K562 (cell line): Measurements from ENCODE around the gene TMED7. TPM values are rescaled to one million over a fixed set of nuclear protein-coding genes. Genes with fewer than 3 reads are reported as not detected.

ENCODE experiments used
- ATAC-seq: fragments of 200-7000 bp; cut with Tn5 transposase; 3 replicates; pipeline ENCODE4 v1.9.1; 2020; ENCODE audit warnings: moderate library complexity
- BruUV-seq: library from RNA; stranded (reverse); fragments of 400-500 nt; replicated peaks from 2 replicates; lab custom pipeline; 2021; lab: Mats Ljungman, UMichigan
- CTCF ChIA-PET: fragments of 300-600 bp; formaldehyde crosslinking; extraction: SDS; loops from one replicate; lab custom pipeline; 2021; ENCODE audit warnings: low intra/inter-chr PET ratio; lab: Yijun Ruan, JAX
- POLR2A ChIA-PET: fragments of 300-600, 350-650 bp; sonication (Branson Sonifier 250); formaldehyde crosslinking; extraction: SDS; loops from one replicate; lab custom pipeline; 2021; ENCODE audit warnings: antibody characterized with exemption, inconsistent platforms; lab: Yijun Ruan, JAX
- DNase-seq, 4 experiments: peaks; one replicate each; pipeline versions ENCODE4 v3.0.0 to v3.0.0-alpha.2; 2011 to 2018; ENCODE audit warnings: low spot score in 3 of 4, mixed read lengths in 3 of 4; ENCODE audit errors: extremely low read depth in 1 of 4
- FAIRE-seq: peaks from 2 replicates; lab custom pipeline; 2011; peaks lifted over from hg19 to GRCh38; lab: Jason Lieb, UNC
- H2AFZ ChIP-seq: 2 replicates; pipeline ENCODE4 v1.6.0; 2011; ENCODE audit warnings: low read depth, low read length, control low read depth, inconsistent platforms
- H3K27ac ChIP-seq: fragments of 200-600 bp; 3 replicates; pipeline ENCODE4 v1.8.0; 2011; ENCODE audit warnings: low read depth, mild to moderate bottlenecking, control low read depth, inconsistent platforms, low read length, moderate library complexity, mixed read lengths; ENCODE audit errors: extremely low read depth
- H3K27me3 ChIP-seq, 2 experiments: fragments of 300-600 bp in 1 of 2; 2 replicates in 1 of 2; 3 replicates in 1 of 2; pipeline versions ENCODE4 v1.6.0 to v1.8.0; 2011; ENCODE audit warnings: inconsistent platforms in 2 of 2, low read length in 2 of 2, mild to moderate bottlenecking in 1 of 2, mixed read lengths in 1 of 2, moderate library complexity in 1 of 2; ENCODE audit not compliant: control insufficient read depth in 2 of 2, insufficient read depth in 2 of 2
- H3K36me3 ChIP-seq: fragments of 300-600 bp; 3 replicates; pipeline ENCODE4 v1.8.0; 2011; ENCODE audit warnings: mild to moderate bottlenecking, low read length, inconsistent platforms; ENCODE audit not compliant: control insufficient read depth, insufficient read depth
- H3K4me1 ChIP-seq, 2 experiments: fragments of 200-600 bp in 1 of 2; replicated peaks in 1 of 2; 2 replicates in 1 of 2; 3 replicates in 1 of 2; pipeline versions ENCODE4 v1.5.1 to v1.8.0; 2011; ENCODE audit warnings: inconsistent platforms in 2 of 2, low read length in 2 of 2, mild to moderate bottlenecking in 1 of 2, mixed read lengths in 1 of 2, moderate library complexity in 1 of 2; ENCODE audit not compliant: control insufficient read depth in 2 of 2, insufficient read depth in 2 of 2
- H3K4me2 ChIP-seq: 2 replicates; pipeline ENCODE4 v1.6.1; 2011; ENCODE audit warnings: low read length, control low read depth, inconsistent platforms, mixed read lengths; ENCODE audit not compliant: insufficient read depth
- H3K4me3 ChIP-seq: fragments of 200-600 bp; sonication (generic), shearing (Covaris generic); 2 replicates; pipeline ENCODE4 v1.5.1; 2016; ENCODE audit warnings: control low read depth, inconsistent platforms
- H3K79me2 ChIP-seq: fragments of 200-600 bp; 3 replicates; pipeline ENCODE4 v1.8.0; 2011; ENCODE audit warnings: low read length, inconsistent platforms; ENCODE audit not compliant: control insufficient read depth, insufficient read depth
- H3K9ac ChIP-seq, 2 experiments: 2 replicates each; pipeline versions ENCODE4 v1.6.0 to v1.6.1; 2011; ENCODE audit warnings: low read depth in 2 of 2, low read length in 2 of 2, control low read depth in 1 of 2, inconsistent platforms in 1 of 2, mild to moderate bottlenecking in 1 of 2, mixed read lengths in 1 of 2; ENCODE audit not compliant: insufficient read depth in 1 of 2
- H3K9me1 ChIP-seq: one replicate; pipeline ENCODE4 v1.6.0; 2011; ENCODE audit warnings: inconsistent platforms, mild to moderate bottlenecking, low read length, moderate library complexity; ENCODE audit not compliant: control insufficient read depth, insufficient read depth
- H3K9me3 ChIP-seq: replicated peaks from 2 replicates; pipeline ENCODE4 v1.5.1; 2011; ENCODE audit warnings: low read depth, low read length, inconsistent platforms; ENCODE audit not compliant: control insufficient read depth, insufficient read depth
- H4K20me1 ChIP-seq: replicated peaks from 2 replicates; pipeline ENCODE4 v1.6.1; 2011; ENCODE audit warnings: low read length, inconsistent platforms, mixed read lengths; ENCODE audit not compliant: control insufficient read depth, insufficient read depth
- CHD1 ChIP-seq: fragments of 200-600 bp; sonication (generic); IDR thresholded peaks from one replicate; pipeline ENCODE4 v1.6.1; 2012; ENCODE audit warnings: mild to moderate bottlenecking, moderate library complexity, low read length, inconsistent platforms
- GATAD2A ChIP-seq: fragments of 450-650 bp; IDR thresholded peaks from 2 replicates; pipeline ENCODE4 v1.6.1; 2017
- MYBL2 ChIP-seq, 2 experiments: fragments of 450-650 bp in 1 of 2; sonication (generic) in 1 of 2; formaldehyde crosslinking in 1 of 2; IDR thresholded peaks; 2 replicates each; pipeline versions ENCODE4 v1.6.1 to v1.8.1; 2017 to 2022; ENCODE audit warnings: borderline replicate concordance in 1 of 2, inconsistent platforms in 1 of 2, low read depth in 1 of 2, mild to moderate bottlenecking in 1 of 2, missing genetic modification reagents in 1 of 2, moderate library complexity in 1 of 2
- NRF1 ChIP-seq, 2 experiments: fragments of 450-650 bp; IDR thresholded peaks in 1 of 2; conservative IDR thresholded peaks in 1 of 2; 2 replicates each; pipeline ENCODE4 v1.6.1; 2014; ENCODE audit warnings: mild to moderate bottlenecking in 2 of 2
- POLR2AphosphoS2 ChIP-seq: IDR thresholded peaks from 2 replicates; pipeline ENCODE4 v1.6.1; 2012; ENCODE audit warnings: low read length, improper control_type of control experiment
- ZNF184 ChIP-seq: sonication (generic); formaldehyde crosslinking; IDR thresholded peaks from 2 replicates; pipeline ENCODE4 v1.5.0; 2020; ENCODE audit warnings: missing genetic modification reagents
- ZNF639 ChIP-seq, 2 experiments: fragments of 200-800 bp in 1 of 2; sonication (Bioruptor generic) in 1 of 2; sonication (generic) in 1 of 2; formaldehyde crosslinking in 1 of 2; IDR thresholded peaks in 1 of 2; conservative IDR thresholded peaks in 1 of 2; 2 replicates each; pipeline versions ENCODE4 v1.5.0 to v1.6.1; 2016 to 2020; ENCODE audit warnings: missing compliant biosample characterization in 1 of 2, missing genetic modification characterization in 1 of 2, missing genetic modification reagents in 1 of 2
- WGBS: fragments of 100-300 bp; shearing (Covaris generic); methylation state at CpG from one replicate; pipeline ENCODE4 v1.1.6; 2016; ENCODE audit warnings: low coverage, mixed read lengths; ENCODE audit not compliant: insufficient coverage; ENCODE audit errors: missing lambda C conversion rate; 5-methylcytosine and 5-hydroxymethylcytosine counted together
- in situ Hi-C: fragments of 300-500 bp; cut with MboI; formaldehyde crosslinking; loops from 4 replicates; pipeline ENCODE4 v1.15.0; 2018; ENCODE audit warnings: inconsistent platforms, mixed read lengths
- intact Hi-C: fragments of 100-400 bp; cut with micrococcal nuclease; formaldehyde crosslinking; loops from 2 replicates; pipeline ENCODE4 v1.14.2; 2022
- polyA plus RNA-seq, 8 experiments: library from polyadenylated mRNA; depleted of rRNA in 4 of 8; stranded (reverse) in 5 of 8; unstranded in 3 of 8; fragments of >200 nt; fragmentation: Nextera tagmentation in 2 of 8; fragmentation: Illumina TruSeq in 1 of 8; extraction: Ambion mirVana in 2 of 8; extraction: Trizol in 1 of 8; gene quantifications; 2 replicates each; pipeline versions ENCODE4 v1.2.1 to v1.2.3, GENCODE V29; 2011 to 2014; ENCODE audit warnings: inconsistent platforms in 1 of 8, missing spikeins in 1 of 8
- total RNA-seq, 7 experiments: library from RNA; depleted of rRNA in 6 of 7; stranded (reverse); fragments of >200 nt in 6 of 7; fragmentation: Illumina TruSeq in 2 of 7; extraction: Trizol in 2 of 7; gene quantifications; 2 replicates each; pipeline versions ENCODE4 v1.2.1 to v1.2.3, GENCODE V29; 2011 to 2021; ENCODE audit warnings: low replicate concordance in 1 of 7
- TF ChIP-seq, protein P1 (sequence below): sonication (generic); formaldehyde crosslinking; IDR thresholded peaks from 2 replicates; pipeline ENCODE4 v1.9.0; 2022; ENCODE audit warnings: mild to moderate bottlenecking, missing genetic modification reagents
- TF ChIP-seq, protein P2 (sequence below): fragments of 450-650 bp; IDR thresholded peaks from 2 replicates; pipeline ENCODE4 v1.6.1; 2018; ENCODE audit warnings: mild to moderate bottlenecking, low read depth; ENCODE audit not compliant: partially characterized antibody
- TF ChIP-seq, protein P3 (sequence below): fragments of 250-450 bp; sonication (Bioruptor Pico); IDR thresholded peaks from 2 replicates; pipeline ENCODE4 v1.4.0; 2020

The TMED7 gene
- total and polyA plus RNA-seq, 9 of the 15 experiments (the other 6 are each of a cell fraction or from before 2014, with no cell fraction given), result 15.9 to 93.4 (median 41.7) TPM

- H3K4me1 ChIP-seq, result no peaks in the 10 kb centered on the region
- no peak overlapping the region for H3K4me2 ChIP-seq
- ChIA-PET CTCF (no interaction called here), POLR2A (no interaction called here)
- BruUV-seq, result no TSS peak
- no peak overlapping the region for H2AFZ ChIP-seq
- no peak overlapping the region for H3K4me3 ChIP-seq
- H4K20me1 ChIP-seq, result no peaks in the 10 kb centered on the region
- no peaks in the 10 kb centered on the region for H3K79me2 ChIP-seq
- no peak overlapping the region for H3K27ac ChIP-seq
- no peak for ATAC-seq
- H3K9ac ChIP-seq, result no peak overlapping the region
- DNase-seq, result no peak
- FAIRE-seq, result no peak
- no peaks in the 10 kb centered on the region for H3K9me1 ChIP-seq
- in situ Hi-C loops, result loop anchor here (25.0 kb wide), 1 partner anchor 1901 kb away; no protein-coding TSS in a partner anchor
- no peaks in the 10 kb centered on the region for H3K27me3 ChIP-seq
- WGBS, result 23% methylated on average over 4 of the region's 4 CpGs
- H3K9me3 ChIP-seq, result no peaks in the 10 kb centered on the region
- intact Hi-C loops, result loop anchor here (5.0 to 10.0 kb wide), 3 partner anchors 41 to 1974 kb away; no protein-coding TSS in a partner anchor
- H3K36me3 ChIP-seq, result no peaks in the 10 kb centered on the region
- TF ChIP-seq, protein P1, sequence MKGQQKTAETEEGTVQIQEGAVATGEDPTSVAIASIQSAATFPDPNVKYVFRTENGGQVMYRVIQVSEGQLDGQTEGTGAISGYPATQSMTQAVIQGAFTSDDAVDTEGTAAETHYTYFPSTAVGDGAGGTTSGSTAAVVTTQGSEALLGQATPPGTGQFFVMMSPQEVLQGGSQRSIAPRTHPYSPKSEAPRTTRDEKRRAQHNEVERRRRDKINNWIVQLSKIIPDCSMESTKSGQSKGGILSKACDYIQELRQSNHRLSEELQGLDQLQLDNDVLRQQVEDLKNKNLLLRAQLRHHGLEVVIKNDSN, result no peak
- TF ChIP-seq POLR2AphosphoS2 (no peak), GATAD2A (no peak), CHD1 (no peak), NRF1 (conservative IDR thresholded peaks at IDR 0.05 in 1 of 2, IDR thresholded peaks at IDR 0.05 in 1 of 2) (no peak), MYBL2 (IDR thresholded peaks at IDR 0.05; ENCODE audit: low read depth) (no peak), MYBL2 (CRISPR knock-in tag; IDR thresholded peaks at IDR 0.05; ENCODE audit: borderline replicate concordance) (no peak), ZNF639 (CRISPR knock-in tag; conservative IDR thresholded peaks at IDR 0.05 in 1 of 2, IDR thresholded peaks at IDR 0.05 in 1 of 2) (no peak), ZNF184 (CRISPR knock-in tag) (no peak)
- TF ChIP-seq, protein P2, sequence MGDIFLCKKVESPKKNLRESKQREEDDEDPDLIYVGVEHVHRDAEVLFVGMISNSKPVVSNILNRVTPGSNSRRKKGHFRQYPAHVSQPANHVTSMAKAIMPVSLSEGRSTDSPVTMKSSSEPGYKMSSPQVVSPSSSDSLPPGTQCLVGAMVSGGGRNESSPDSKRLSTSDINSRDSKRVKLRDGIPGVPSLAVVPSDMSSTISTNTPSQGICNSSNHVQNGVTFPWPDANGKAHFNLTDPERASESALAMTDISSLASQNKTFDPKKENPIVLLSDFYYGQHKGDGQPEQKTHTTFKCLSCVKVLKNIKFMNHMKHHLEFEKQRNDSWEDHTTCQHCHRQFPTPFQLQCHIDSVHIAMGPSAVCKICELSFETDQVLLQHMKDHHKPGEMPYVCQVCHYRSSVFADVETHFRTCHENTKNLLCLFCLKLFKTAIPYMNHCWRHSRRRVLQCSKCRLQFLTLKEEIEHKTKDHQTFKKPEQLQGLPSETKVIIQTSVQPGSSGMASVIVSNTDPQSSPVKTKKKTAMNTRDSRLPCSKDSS, result no peak
- TF ChIP-seq, protein P3, sequence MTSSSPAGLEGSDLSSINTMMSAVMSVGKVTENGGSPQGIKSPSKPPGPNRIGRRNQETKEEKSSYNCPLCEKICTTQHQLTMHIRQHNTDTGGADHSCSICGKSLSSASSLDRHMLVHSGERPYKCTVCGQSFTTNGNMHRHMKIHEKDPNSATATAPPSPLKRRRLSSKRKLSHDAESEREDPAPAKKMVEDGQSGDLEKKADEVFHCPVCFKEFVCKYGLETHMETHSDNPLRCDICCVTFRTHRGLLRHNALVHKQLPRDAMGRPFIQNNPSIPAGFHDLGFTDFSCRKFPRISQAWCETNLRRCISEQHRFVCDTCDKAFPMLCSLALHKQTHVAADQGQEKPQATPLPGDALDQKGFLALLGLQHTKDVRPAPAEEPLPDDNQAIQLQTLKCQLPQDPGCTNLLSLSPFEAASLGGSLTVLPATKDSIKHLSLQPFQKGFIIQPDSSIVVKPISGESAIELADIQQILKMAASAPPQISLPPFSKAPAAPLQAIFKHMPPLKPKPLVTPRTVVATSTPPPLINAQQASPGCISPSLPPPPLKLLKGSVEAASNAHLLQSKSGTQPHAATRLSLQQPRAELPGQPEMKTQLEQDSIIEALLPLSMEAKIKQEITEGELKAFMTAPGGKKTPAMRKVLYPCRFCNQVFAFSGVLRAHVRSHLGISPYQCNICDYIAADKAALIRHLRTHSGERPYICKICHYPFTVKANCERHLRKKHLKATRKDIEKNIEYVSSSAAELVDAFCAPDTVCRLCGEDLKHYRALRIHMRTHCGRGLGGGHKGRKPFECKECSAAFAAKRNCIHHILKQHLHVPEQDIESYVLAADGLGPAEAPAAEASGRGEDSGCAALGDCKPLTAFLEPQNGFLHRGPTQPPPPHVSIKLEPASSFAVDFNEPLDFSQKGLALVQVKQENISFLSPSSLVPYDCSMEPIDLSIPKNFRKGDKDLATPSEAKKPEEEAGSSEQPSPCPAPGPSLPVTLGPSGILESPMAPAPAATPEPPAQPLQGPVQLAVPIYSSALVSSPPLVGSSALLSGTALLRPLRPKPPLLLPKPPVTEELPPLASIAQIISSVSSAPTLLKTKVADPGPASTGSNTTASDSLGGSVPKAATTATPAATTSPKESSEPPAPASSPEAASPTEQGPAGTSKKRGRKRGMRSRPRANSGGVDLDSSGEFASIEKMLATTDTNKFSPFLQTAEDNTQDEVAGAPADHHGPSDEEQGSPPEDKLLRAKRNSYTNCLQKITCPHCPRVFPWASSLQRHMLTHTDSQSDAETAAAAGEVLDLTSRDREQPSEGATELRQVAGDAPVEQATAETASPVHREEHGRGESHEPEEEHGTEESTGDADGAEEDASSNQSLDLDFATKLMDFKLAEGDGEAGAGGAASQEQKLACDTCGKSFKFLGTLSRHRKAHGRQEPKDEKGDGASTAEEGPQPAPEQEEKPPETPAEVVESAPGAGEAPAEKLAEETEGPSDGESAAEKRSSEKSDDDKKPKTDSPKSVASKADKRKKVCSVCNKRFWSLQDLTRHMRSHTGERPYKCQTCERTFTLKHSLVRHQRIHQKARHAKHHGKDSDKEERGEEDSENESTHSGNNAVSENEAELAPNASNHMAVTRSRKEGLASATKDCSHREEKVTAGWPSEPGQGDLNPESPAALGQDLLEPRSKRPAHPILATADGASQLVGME, result no peak
Measured at GRCh38 chr5:115588640-115589039, 37.2 kb downstream of the TMED7 start.
